ENCODE results near the gene FGF22. TPM values are rescaled to one million over a fixed set of nuclear protein-coding genes. Genes with fewer than 3 reads are reported as not detected.

Gene FGF22
- total and polyA plus RNA-seq, 2 of the 4 experiments (the other 2 are of a cell fraction), result 0.14 TPM; not detected in 1

GRCh38 chr19:609004-609346, 30.7 kb upstream of the FGF22 start:
- no peak overlapping the region for H2AK9ac ChIP-seq (replicated peaks; ENCODE audit: low read depth, low read length, poor library complexity)
- no peaks in the 10 kb centered on the region; the same call in 1 of the 2 replicates for H3K27me3 ChIP-seq (ENCODE audit: control insufficient read depth, insufficient read depth, low read length)
- no peak overlapping the region for H2BK15ac ChIP-seq (ENCODE audit: low read depth, low read length)
- dilution Hi-C loops (cut with HindIII; ENCODE audit: low sequenced_read_pairs, unreplicated experiment), result no loop called here
- H2BK5ac ChIP-seq (ENCODE audit: low read depth, low read length, poor library complexity, severe bottlenecking), result no peak overlapping the region
- no peak for ATAC-seq (ENCODE audit: low read depth)
- H3K27ac ChIP-seq (ENCODE audit: insufficient read depth, low read length), result no peak overlapping the region
- H3K9me1 ChIP-seq (ENCODE audit: insufficient read depth, low read length), result peaks cover 7% of the 10 kb centered on the region
- H3K56ac ChIP-seq (ENCODE audit: extremely low read depth, insufficient read depth, low read length), result no peak overlapping the region
- BruUV-seq (replicated peaks), result no TSS peak
- no peak overlapping the region for H2BK20ac ChIP-seq (ENCODE audit: low read depth, low read length)
- H2AK5ac ChIP-seq (ENCODE audit: low read depth, low read length), result no peak overlapping the region
- no peak overlapping the region for H3K4ac ChIP-seq (ENCODE audit: low read depth, low read length)
- intact Hi-C loops (cut with micrococcal nuclease), result no loop called here
- no peak overlapping the region for H4K5ac ChIP-seq (ENCODE audit: low read depth, low read length)
- DNase-seq, result no peak
- ChIA-PET CTCF (no interaction called here), POLR2A (ENCODE audit: unreplicated experiment) (no interaction called here)
- H4K91ac ChIP-seq (ENCODE audit: insufficient read depth, low read depth, low read length), result no peak overlapping the region
- H3K14ac ChIP-seq (replicated peaks; ENCODE audit: low read depth, low read length), result no peak overlapping the region
- peaks cover 12% of the 10 kb centered on the region for H4K20me1 ChIP-seq (ENCODE audit: insufficient read depth, low read length)
- no peak overlapping the region for H3K18ac ChIP-seq (ENCODE audit: low read depth, low read length)
- H3K4me1 ChIP-seq (ENCODE audit: control insufficient read depth, insufficient read depth, low read length), result peaks cover 10% of the 10 kb centered on the region
- H3K9me3 ChIP-seq (ENCODE audit: control insufficient read depth, insufficient read depth, low read length), result no peaks in the 10 kb centered on the region
- no peaks in the 10 kb centered on the region for H3K79me1 ChIP-seq (ENCODE audit: low read depth in 1 of 2, low read length in 2 of 2)
- TF ChIP-seq CEBPB (IDR thresholded peaks at IDR 0.05; ENCODE audit: low read depth, low read length) (no peak), RFX5 (IDR thresholded peaks at IDR 0.05; ENCODE audit: low read depth, low read length) (no peak), BHLHE40 (IDR thresholded peaks at IDR 0.05; ENCODE audit: low read depth, low read length) (no peak)
- TF ChIP-seq, protein P1, sequence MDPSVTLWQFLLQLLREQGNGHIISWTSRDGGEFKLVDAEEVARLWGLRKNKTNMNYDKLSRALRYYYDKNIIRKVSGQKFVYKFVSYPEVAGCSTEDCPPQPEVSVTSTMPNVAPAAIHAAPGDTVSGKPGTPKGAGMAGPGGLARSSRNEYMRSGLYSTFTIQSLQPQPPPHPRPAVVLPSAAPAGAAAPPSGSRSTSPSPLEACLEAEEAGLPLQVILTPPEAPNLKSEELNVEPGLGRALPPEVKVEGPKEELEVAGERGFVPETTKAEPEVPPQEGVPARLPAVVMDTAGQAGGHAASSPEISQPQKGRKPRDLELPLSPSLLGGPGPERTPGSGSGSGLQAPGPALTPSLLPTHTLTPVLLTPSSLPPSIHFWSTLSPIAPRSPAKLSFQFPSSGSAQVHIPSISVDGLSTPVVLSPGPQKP (IDR thresholded peaks at IDR 0.05; ENCODE audit: borderline replicate concordance, low read depth, low read length), result no peak
- H3K23ac ChIP-seq (ENCODE audit: low read depth, low read length), result no peak overlapping the region
- no peak overlapping the region for H2AFZ ChIP-seq (replicated peaks; ENCODE audit: low read length, poor library complexity)
- no peaks in the 10 kb centered on the region for H3K36me3 ChIP-seq (ENCODE audit: control insufficient read depth, insufficient read depth, low read length)
- no peak overlapping the region for H3K9ac ChIP-seq (ENCODE audit: low read depth, low read length)
- no peak overlapping the region for H4K8ac ChIP-seq (ENCODE audit: low read depth in 2 of 2, low read length in 2 of 2)
- 45% methylated on average over 4 of the region's 22 CpGs; no CpG with 5 or more reads in 1 of the 2 experiments for WGBS, 2 experiments (ENCODE audit: extremely low coverage in 2 of 2, insufficient read length in 1 of 2)
- in situ Hi-C loops (cut with MboI; ENCODE audit: low sequenced_read_pairs), result no loop called here
- no peak overlapping the region for H3K4me2 ChIP-seq (ENCODE audit: low read depth, low read length)
- no peak overlapping the region for H3K4me3 ChIP-seq (ENCODE audit: insufficient read depth, low read depth, low read length)
- H2BK120ac ChIP-seq (ENCODE audit: low read depth, low read length), result no peak overlapping the region

Data from IMR-90 (cell line).